HepG2 (cell line): ENCODE measurements around the gene ANTXR1. TPM values are rescaled to one million over a fixed set of nuclear protein-coding genes. Genes with fewer than 3 reads are reported as not detected.

ENCODE experiments used
- ATAC-seq: fragments of 200-7000 bp; cut with Tn5 transposase; 3 replicates; pipeline ENCODE4 v1.9.1; 2020; ENCODE audit warnings: mild to moderate bottlenecking, moderate library complexity
- BruUV-seq: library from RNA; stranded (reverse); fragments of 400-500 nt; replicated peaks from 2 replicates; lab custom pipeline; 2021; lab: Mats Ljungman, UMichigan
- CTCF ChIA-PET: fragments of 300-600 bp; formaldehyde crosslinking; extraction: SDS; loops from one replicate; lab custom pipeline; 2021; ENCODE audit warnings: low total read pairs, inconsistent platforms, low intra/inter-chr PET ratio; lab: Yijun Ruan, JAX
- POLR2A ChIA-PET: fragments of 350-600 bp; sonication (Branson Sonifier 250); formaldehyde crosslinking; loops from one replicate; lab custom pipeline; 2020; ENCODE audit warnings: antibody characterized with exemption, inconsistent platforms; lab: Yijun Ruan, JAX
- DNase-seq: peaks from one replicate; pipeline ENCODE4 v3.0.0-alpha.2; 2015; ENCODE audit warnings: low spot score
- FAIRE-seq: peaks from 3 replicates; lab custom pipeline; 2011; peaks lifted over from hg19 to GRCh38; lab: Jason Lieb, UNC
- H2AFZ ChIP-seq: one replicate; pipeline ENCODE4 v1.6.1; 2011; ENCODE audit warnings: low read length, inconsistent platforms
- H3K27ac ChIP-seq: fragments of 300-600 bp; 3 replicates; pipeline ENCODE4 v1.8.0; 2011; ENCODE audit warnings: mixed run types, mild to moderate bottlenecking, mixed read lengths, low read length, inconsistent platforms; ENCODE audit not compliant: insufficient read depth; ENCODE audit errors: extremely low read length
- H3K27me3 ChIP-seq, 2 experiments: fragments of 200-600 bp in 1 of 2; 2 replicates in 1 of 2; 3 replicates in 1 of 2; pipeline versions ENCODE4 v1.6.0 to v1.8.0; 2011; ENCODE audit warnings: low read length in 2 of 2, mild to moderate bottlenecking in 2 of 2, moderate library complexity in 2 of 2, inconsistent platforms in 1 of 2; ENCODE audit not compliant: insufficient read depth in 2 of 2, control insufficient read depth in 1 of 2
- H3K36me3 ChIP-seq, 2 experiments: fragments of 200-600 bp in 1 of 2; replicated peaks in 1 of 2; 2 replicates in 1 of 2; 3 replicates in 1 of 2; pipeline versions ENCODE4 v1.5.1 to v1.8.0; 2011; ENCODE audit warnings: low read length in 2 of 2, inconsistent platforms in 1 of 2; ENCODE audit not compliant: insufficient read depth in 2 of 2, control insufficient read depth in 1 of 2
- H3K4me1 ChIP-seq: 2 replicates; pipeline ENCODE4 v1.5.1; 2012; ENCODE audit warnings: low read length, inconsistent platforms; ENCODE audit not compliant: insufficient read depth
- H3K4me2 ChIP-seq: 2 replicates; pipeline ENCODE4 v1.6.0; 2011; ENCODE audit warnings: low read depth, low read length, inconsistent platforms
- H3K4me3 ChIP-seq, 3 experiments: fragments of 200-600 bp in 1 of 3; sonication (generic), shearing (Covaris generic) in 1 of 3; replicated peaks in 1 of 3; 2 replicates each; pipeline ENCODE4 v1.5.1; 2011 to 2016; ENCODE audit warnings: low read length in 3 of 3, inconsistent platforms in 2 of 3, low read depth in 2 of 3, mild to moderate bottlenecking in 2 of 3, control low read depth in 1 of 3, mixed read lengths in 1 of 3; ENCODE audit not compliant: insufficient read depth in 1 of 3
- H3K79me2 ChIP-seq: one replicate; pipeline ENCODE4 v1.6.1; 2011; ENCODE audit warnings: low read length, inconsistent platforms; ENCODE audit not compliant: insufficient read depth
- H3K9ac ChIP-seq: 2 replicates; pipeline ENCODE4 v1.6.0; 2011; ENCODE audit warnings: mild to moderate bottlenecking, low read depth, low read length, inconsistent platforms; ENCODE audit not compliant: insufficient read depth
- H3K9me3 ChIP-seq: 2 replicates; pipeline ENCODE4 v1.5.1; 2012; ENCODE audit warnings: mild to moderate bottlenecking, low read length
- H4K20me1 ChIP-seq: 2 replicates; pipeline ENCODE4 v1.6.0; 2011; ENCODE audit warnings: inconsistent platforms, mild to moderate bottlenecking, low read length, moderate library complexity; ENCODE audit not compliant: insufficient read depth
- CENPX ChIP-seq: sonication (generic); formaldehyde crosslinking; IDR thresholded peaks from 2 replicates; pipeline ENCODE4 v1.9.0; 2021; ENCODE audit warnings: mild to moderate bottlenecking, missing genetic modification reagents, moderate library complexity
- SP140L ChIP-seq: sonication (generic); formaldehyde crosslinking; IDR thresholded peaks from 2 replicates; pipeline ENCODE4 v1.4.0; 2020; ENCODE audit warnings: missing genetic modification reagents, borderline replicate concordance
- TFDP1 ChIP-seq: IDR thresholded peaks from 2 replicates; pipeline ENCODE4 v1.6.1; 2016; ENCODE audit warnings: missing compliant biosample characterization, missing genetic modification reagents, borderline replicate concordance
- THAP9 ChIP-seq: sonication (generic); formaldehyde crosslinking; IDR thresholded peaks from 2 replicates; pipeline ENCODE4; 2020; ENCODE audit warnings: missing genetic modification reagents, mild to moderate bottlenecking, borderline replicate concordance
- ZBTB2 ChIP-seq: sonication (generic); formaldehyde crosslinking; IDR thresholded peaks from 2 replicates; pipeline ENCODE4 v1.8.0; 2022; ENCODE audit warnings: low read depth, missing genetic modification reagents
- ZNF318 ChIP-seq: sonication (generic); formaldehyde crosslinking; IDR thresholded peaks from 2 replicates; pipeline ENCODE4 v1.4.0; 2020; ENCODE audit warnings: mild to moderate bottlenecking, missing genetic modification reagents
- ZNF7 ChIP-seq: IDR thresholded peaks from 2 replicates; pipeline ENCODE4 v1.6.1; 2016; ENCODE audit warnings: missing biosample characterization, missing genetic modification reagents
- WGBS: methylation state at CpG from one replicate; pipeline ENCODE4 v1.1.6; 2017; ENCODE audit warnings: low lambda C conversion rate; 5-methylcytosine and 5-hydroxymethylcytosine counted together
- in situ Hi-C: cut with HindIII; loops from 2 replicates; pipeline ENCODE4 v1.10.0; 2017; ENCODE audit warnings: low pct_unique_long_range_greater_than_20kb; ENCODE audit not compliant: extremely low pct_ligation_motif_present
- intact Hi-C: fragments of 100-400 bp; cut with micrococcal nuclease; formaldehyde crosslinking; loops from one replicate; pipeline ENCODE4 v1.10.0; 2022; ENCODE audit not compliant: unreplicated experiment
- polyA plus RNA-seq, 8 experiments: library from polyadenylated mRNA; depleted of rRNA in 3 of 8; stranded (reverse) in 7 of 8; unstranded in 1 of 8; fragments of >200 nt; fragmentation: Illumina TruSeq in 4 of 8; extraction: Trizol in 4 of 8; gene quantifications; 2 replicates each; pipeline versions ENCODE4 v1.2.1 to v1.2.3, GENCODE V29; 2011 to 2016; ENCODE audit warnings: low read depth in 4 of 8, missing spikeins in 1 of 8, mixed read lengths in 1 of 8; ENCODE audit not compliant: insufficient read depth in 1 of 8
- total RNA-seq, 5 experiments: library from RNA; depleted of rRNA; stranded (reverse); fragments of >200 nt; fragmentation: Illumina TruSeq; extraction: Trizol; gene quantifications; 2 replicates each; pipeline ENCODE4 v1.2.3, GENCODE V29; 2016; ENCODE audit warnings: low read depth in 1 of 5

ANTXR1 gene
- total and polyA plus RNA-seq, 2 of the 13 experiments (the other 11 are each of a cell fraction or from before 2014, with no cell fraction given), result 4.5 to 12.7 TPM

GRCh38 chr2:69184224-69184623 lies 171.2 kb downstream of the ANTXR1 start:
- H3K4me2 ChIP-seq, result no peak overlapping the region
- H3K9me3 ChIP-seq, result no peaks in the 10 kb centered on the region
- TF ChIP-seq CENPX (CRISPR knock-in tag) (no peak), ZNF7 (CRISPR knock-in tag) (no peak), ZNF318 (no peak), SP140L (CRISPR knock-in tag) (no peak), ZBTB2 (CRISPR knock-in tag) (no peak), TFDP1 (CRISPR knock-in tag) (no peak), THAP9 (CRISPR knock-in tag) (no peak)
- ChIA-PET POLR2A (no interaction called here), CTCF (no interaction called here)
- FAIRE-seq (no peak), DNase-seq (no peak), ATAC-seq (no peak)
- H2AFZ ChIP-seq, result no peak overlapping the region
- no peak overlapping the region for H3K4me3 ChIP-seq
- H3K36me3 ChIP-seq, result peaks cover 5 to 10% of the 10 kb centered on the region in 2 experiments; a peak in 3 of 5 replicates
- H3K79me2 ChIP-seq, result no peaks in the 10 kb centered on the region
- intact Hi-C loops, result no loop called here
- H4K20me1 ChIP-seq, result no peaks in the 10 kb centered on the region
- in situ Hi-C loops, result no loop called here
- H3K9ac ChIP-seq, result no peak overlapping the region
- H3K27me3 ChIP-seq, result no peaks in the 10 kb centered on the region
- BruUV-seq, result no TSS peak
- whole genome bisulfite sequencing, result 98% methylated on average over 5 of the region's 5 CpGs
- no peak overlapping the region for H3K27ac ChIP-seq
- peaks cover 45% of the 10 kb centered on the region for H3K4me1 ChIP-seq
